ENCODE measurements around the gene ZNF444. TPM values are rescaled to one million over a fixed set of nuclear protein-coding genes. Genes with fewer than 3 reads are reported as not detected.

ZNF444 gene
- total RNA-seq, result 28.4 TPM
- 39.6 TPM for polyA plus RNA-seq (ENCODE audit: insufficient read depth, low read depth, low replicate concordance)
- long read RNA-seq, donor 1, partial matches to known transcripts, result 0 of 5 reads
- long read RNA-seq, donor 1, other reads (novel, unspliced or antisense), result 0 of 5 reads
- long read RNA-seq, donor 2, partial matches to known transcripts, result 0 of 7 reads
- long read RNA-seq, donor 2, other reads (novel, unspliced or antisense), result 0 of 7 reads
- long read RNA-seq, donor 3, full-length matches to known transcripts, result 7 of 7 reads
- long read RNA-seq, donor 3, partial matches to known transcripts, result 0 of 7 reads
- long read RNA-seq, donor 3, other reads (novel, unspliced or antisense), result 0 of 7 reads
- long read RNA-seq, donor 4, full-length matches to known transcripts, result 8 of 13 reads
- long read RNA-seq, donor 4, partial matches to known transcripts, result 5 of 13 reads
- long read RNA-seq, donor 4, other reads (novel, unspliced or antisense), result 0 of 13 reads
- long read RNA-seq, donor 5, partial matches to known transcripts, result 0 of 1 reads
- long read RNA-seq, donor 5, other reads (novel, unspliced or antisense), result 0 of 1 reads
- long read RNA-seq, donor 6, transcript ZNF444-201 (5 exons, 2,042 nt), result major isoform, 10 of 56 reads
- long read RNA-seq, donor 6, transcript ZNF444-211 (5 exons, 1,906 nt), result minor isoform, 6 of 56 reads
- long read RNA-seq, donor 6, partial matches to known transcripts, result 40 of 56 reads
- long read RNA-seq, donor 6, other reads (novel, unspliced or antisense), result 0 of 56 reads
- long read RNA-seq, donor 7, transcript ZNF444-201 (5 exons, 2,042 nt), result major isoform, 5 of 16 reads
- long read RNA-seq, donor 7, partial matches to known transcripts, result 2 of 16 reads
- long read RNA-seq, donor 7, other reads (novel, unspliced or antisense), result 7 of 16 reads
- long read RNA-seq, donor 8, full-length matches to known transcripts, result 20 of 30 reads
- long read RNA-seq, donor 8, partial matches to known transcripts, result 10 of 30 reads
- long read RNA-seq, donor 8, other reads (novel, unspliced or antisense), result 0 of 30 reads
- long read RNA-seq, donor 9, full-length matches to known transcripts, result 12 of 12 reads
- long read RNA-seq, donor 9, partial matches to known transcripts, result 0 of 12 reads
- long read RNA-seq, donor 9, other reads (novel, unspliced or antisense), result 0 of 12 reads
- long read RNA-seq, donor 10, full-length matches to known transcripts, result 3 of 3 reads
- long read RNA-seq, donor 10, partial matches to known transcripts, result 0 of 3 reads
- long read RNA-seq, donor 10, other reads (novel, unspliced or antisense), result 0 of 3 reads

- H3K27ac ChIP-seq (ENCODE audit: low read depth in 2 of 2, low read length in 2 of 2), result peak within 1 kb of the TSS; percentile 86 to 92
- FAIRE-seq, result peak; percentile 98
- intact Hi-C loops (cut with DNase I), result no loop called here
Measured at GRCh38 chr19:56140583-56141416, at the start of gene ZNF444. TSS of gene ZNF444 (plus strand) at chr19:56141287. CDS start at chr19:56146912, 5,625 bp downstream.

GRCh38 chr19:56091751-56092546 is 49.1 kb upstream of the ZNF444 start:
- Histone ChIP-seq H3K9me3 (ENCODE audit: control insufficient read depth in 2 of 3, insufficient read depth in 1 of 3, low read length in 3 of 3) (no peaks in the 10 kb centered on the region), H3K36me3 (ENCODE audit: control insufficient read depth in 2 of 3, insufficient read depth in 3 of 3, low read length in 3 of 3) (peaks cover 0 to 3% (median 2%) of the 10 kb centered on the region in 3 donors), H3K9ac (ENCODE audit: low read length in 3 of 3) (no peak overlapping the region), H3K27me3 (ENCODE audit: control insufficient read depth, insufficient read depth, low read length) (no peaks in the 10 kb centered on the region), H3K4me1 (ENCODE audit: control insufficient read depth in 2 of 3, insufficient read depth in 2 of 3, low read depth in 1 of 3, low read length in 3 of 3) (no peaks in the 10 kb centered on the region), H3K27ac (ENCODE audit: low read depth in 2 of 2, low read length in 2 of 2) (no peak overlapping the region), H3K4me3 (ENCODE audit: low read length in 3 of 3) (no peak overlapping the region)
- intact Hi-C loops (cut with DNase I), result loop anchor here (10.0 kb wide), 1 partner anchor 243 kb away; no protein-coding TSS in a partner anchor
- DNase-seq, result peak in 1 of 5 donors; percentile 13
- TF ChIP-seq CTCF (IDR thresholded peaks at IDR 0.05; ENCODE audit: borderline replicate concordance, extremely low read depth, insufficient read depth), result no peak
- no peak for FAIRE-seq

More at GRCh38 chr19:56140583-56141416, at the start of gene ZNF444:
- DNase-seq, result peak; percentile 100
- H3K9me3 ChIP-seq (ENCODE audit: control insufficient read depth in 2 of 3, insufficient read depth in 1 of 3, low read length in 3 of 3), result no peaks in the 10 kb centered on the region
- H3K36me3 ChIP-seq (ENCODE audit: control insufficient read depth in 2 of 3, insufficient read depth in 3 of 3, low read length in 3 of 3), result no peaks in the 10 kb centered on the region
- no peaks in the 10 kb centered on the region for H3K27me3 ChIP-seq (ENCODE audit: control insufficient read depth, insufficient read depth, low read length)
- H3K4me3 ChIP-seq (ENCODE audit: low read length in 3 of 3), result peak within 1 kb of the TSS; percentile 80 to 88 (median 83)
- H3K4me1 ChIP-seq (ENCODE audit: control insufficient read depth in 2 of 3, insufficient read depth in 2 of 3, low read depth in 1 of 3, low read length in 3 of 3), result peaks cover 4 to 21% (median 9%) of the 10 kb centered on the region in 3 donors
- H3K9ac ChIP-seq (ENCODE audit: low read length in 3 of 3), result peak within 1 kb of the TSS; percentile 48 to 74 (median 55)
- TF ChIP-seq CTCF (IDR thresholded peaks at IDR 0.05; ENCODE audit: borderline replicate concordance, extremely low read depth, insufficient read depth), result no peak
